GM21529 (cell line): ENCODE data around the gene PCDHGB5.
A peak's percentile ranks its signal among the peaks of the same experiment; 100 is the strongest.
"Not testable (repeated sequence)": the region's sequence is repeated elsewhere in the genome, so short reads cannot be mapped to it uniquely, and the experiment has no call there.

Experiments
- ATAC-seq: cut with Tn5 transposase; IDR thresholded peaks from one replicate; pipeline ENCODE4 v1.9.1; 2021; ENCODE audit not compliant: unreplicated experiment

The PCDHGB5 gene

GRCh38 chr5:141409598-141410306 is 12.0 kb downstream of the PCDHGB5 start:
- no peak for ATAC-seq

DNA sequence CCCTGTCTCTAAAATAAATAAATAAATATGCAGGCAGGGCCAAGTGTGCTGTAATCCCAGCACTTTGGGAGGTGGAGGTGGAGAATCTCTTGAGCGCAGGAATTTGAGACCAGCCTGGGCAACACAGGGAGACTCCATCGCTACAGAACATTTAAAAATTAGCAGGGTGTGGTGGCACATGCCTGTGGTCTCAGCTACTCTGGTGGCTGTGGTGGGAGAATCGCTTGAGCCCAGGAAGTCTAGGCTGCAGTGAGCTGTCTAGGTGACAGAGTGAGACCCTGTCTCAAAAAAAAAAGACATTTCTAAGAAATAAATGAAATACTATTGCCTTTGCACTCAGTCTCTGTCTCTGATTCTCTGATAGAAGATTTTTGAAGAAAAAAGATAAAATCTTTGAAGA is 13.8 kb downstream of the PCDHGB5 start:
- no peak for ATAC-seq

GRCh38 chr5:141412854-141413539 is 15.2 kb downstream of the PCDHGB5 start, which contains the start of gene PCDHGA10:
TSS of gene PCDHGA10 (plus strand) at chr5:141412987. CDS start at chr5:141413176, 189 bp downstream.
- ATAC-seq, result peak; percentile 68

DNA sequence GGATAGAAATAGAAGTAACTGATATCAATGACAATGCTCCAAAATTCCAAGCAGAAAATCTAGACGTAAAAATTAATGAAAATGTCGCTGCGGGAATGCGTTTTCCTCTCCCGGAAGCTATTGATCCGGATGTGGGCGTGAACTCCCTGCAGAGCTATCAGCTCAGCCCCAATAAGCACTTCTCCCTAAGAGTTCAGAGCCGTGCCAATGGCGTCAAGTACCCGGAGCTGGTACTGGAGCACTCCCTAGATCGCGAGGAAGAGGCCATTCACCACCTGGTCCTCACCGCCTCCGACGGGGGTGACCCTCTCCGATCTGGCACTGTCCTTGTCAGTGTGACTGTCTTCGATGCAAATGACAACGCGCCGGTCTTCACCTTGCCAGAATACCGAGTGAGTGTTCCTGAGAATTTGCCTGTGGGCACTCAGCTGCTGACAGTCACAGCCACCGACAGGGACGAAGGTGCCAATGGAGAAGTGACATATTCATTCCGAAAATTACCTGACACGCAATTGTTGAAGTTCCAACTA is 15.9 kb downstream of the PCDHGB5 start:
- ATAC-seq, result no peak

DNA sequence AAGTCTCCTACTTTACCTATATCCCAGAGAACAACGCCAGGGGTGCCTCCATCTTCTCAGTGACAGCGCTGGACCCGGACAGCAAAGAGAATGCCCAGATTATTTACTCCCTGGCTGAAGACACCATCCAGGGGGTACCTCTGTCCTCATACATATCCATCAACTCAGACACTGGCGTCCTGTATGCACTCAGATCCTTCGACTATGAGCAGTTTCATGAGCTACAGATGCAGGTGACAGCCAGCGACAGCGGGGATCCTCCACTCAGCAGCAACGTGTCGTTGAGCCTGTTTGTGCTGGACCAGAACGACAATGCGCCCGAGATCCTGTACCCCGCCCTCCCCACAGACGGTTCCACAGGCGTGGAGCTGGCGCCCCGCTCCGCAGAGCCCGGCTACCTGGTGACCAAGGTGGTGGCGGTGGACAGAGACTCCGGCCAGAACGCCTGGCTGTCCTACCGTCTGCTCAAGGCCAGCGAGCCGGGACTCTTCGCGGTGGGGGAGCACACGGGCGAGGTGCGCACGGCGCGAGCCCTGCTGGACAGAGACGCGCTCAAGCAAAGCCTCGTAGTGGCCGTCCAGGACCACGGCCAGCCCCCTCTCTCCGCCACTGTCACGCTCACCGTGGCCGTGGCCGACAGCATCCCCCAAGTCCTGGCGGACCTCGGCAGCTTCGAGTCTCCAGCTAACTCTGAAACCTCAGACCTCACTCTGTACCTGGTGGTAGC is 17.0 kb downstream of the PCDHGB5 start:
- ATAC-seq, result not testable (repeated sequence)

GRCh38 chr5:141415275-141415618 is 17.5 kb downstream of the PCDHGB5 start:
- ATAC-seq, result not testable (repeated sequence)

GRCh38 chr5:141417494-141418172 is 19.9 kb downstream of the PCDHGB5 start, which contains the start of gene PCDHGB7:
TSS of gene PCDHGB7 (plus strand) at chr5:141417677. CDS start at chr5:141417860, 183 bp downstream.
- ATAC-seq, result peak; percentile 73

GRCh38 chr5:141419074-141419880 is 21.5 kb downstream of the PCDHGB5 start:
- no peak for ATAC-seq

- ATAC-seq, result no peak
These were observed 23.2 kb downstream of the PCDHGB5 start, which contains the start of gene PCDHGA11 for GRCh38 chr5:141420855-141421488. TSS of gene PCDHGA11 (plus strand) at chr5:141421051. CDS start at chr5:141421228, 177 bp downstream.

GRCh38 chr5:141421489-141421855 is 23.7 kb downstream of the PCDHGB5 start:
- ATAC-seq, result no peak

GRCh38 chr5:141422742-141423291 is 25.1 kb downstream of the PCDHGB5 start:
- ATAC-seq, result no peak

GRCh38 chr5:141427783-141428426 is 30.2 kb downstream of the PCDHGB5 start:
- no peak for ATAC-seq

DNA sequence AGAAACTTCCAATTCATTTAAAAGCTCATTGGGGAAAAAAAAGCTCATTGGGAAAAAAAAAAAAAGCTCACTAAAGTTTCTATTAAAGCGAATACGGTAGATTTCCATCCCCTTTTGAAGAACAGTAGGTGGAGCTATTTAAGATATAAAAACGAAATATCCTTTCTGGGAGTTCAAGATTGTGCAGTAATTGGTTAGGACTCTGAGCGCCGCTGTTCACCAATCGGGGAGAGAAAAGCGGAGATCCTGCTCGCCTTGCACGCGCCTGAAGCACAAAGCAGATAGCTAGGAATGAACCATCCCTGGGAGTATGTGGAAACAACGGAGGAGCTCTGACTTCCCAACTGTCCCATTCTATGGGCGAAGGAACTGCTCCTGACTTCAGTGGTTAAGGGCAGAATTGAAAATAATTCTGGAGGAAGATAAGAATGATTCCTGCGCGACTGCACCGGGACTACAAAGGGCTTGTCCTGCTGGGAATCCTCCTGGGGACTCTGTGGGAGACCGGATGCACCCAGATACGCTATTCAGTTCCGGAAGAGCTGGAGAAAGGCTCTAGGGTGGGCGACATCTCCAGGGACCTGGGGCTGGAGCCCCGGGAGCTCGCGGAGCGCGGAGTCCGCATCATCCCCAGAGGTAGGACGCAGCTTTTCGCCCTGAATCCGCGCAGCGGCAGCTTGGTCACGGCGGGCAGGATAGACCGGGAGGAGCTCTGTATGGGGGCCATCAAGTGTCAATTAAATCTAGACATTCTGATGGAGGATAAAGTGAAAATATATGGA is 32.8 kb downstream of the PCDHGB5 start, which contains the start of gene PCDHGA12:
PCDHGA12 (plus strand) TSS at position 176 of the 782 bp plus-strand sequence; CDS start at position 429, 253 bp downstream.
- ATAC-seq, result peak; percentile 93

DNA sequence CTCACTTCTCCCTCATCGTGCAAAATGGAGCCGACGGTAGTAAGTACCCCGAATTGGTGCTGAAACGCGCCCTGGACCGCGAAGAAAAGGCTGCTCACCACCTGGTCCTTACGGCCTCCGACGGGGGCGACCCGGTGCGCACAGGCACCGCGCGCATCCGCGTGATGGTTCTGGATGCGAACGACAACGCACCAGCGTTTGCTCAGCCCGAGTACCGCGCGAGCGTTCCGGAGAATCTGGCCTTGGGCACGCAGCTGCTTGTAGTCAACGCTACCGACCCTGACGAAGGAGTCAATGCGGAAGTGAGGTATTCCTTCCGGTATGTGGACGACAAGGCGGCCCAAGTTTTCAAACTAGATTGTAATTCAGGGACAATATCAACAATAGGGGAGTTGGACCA is 33.5 kb downstream of the PCDHGB5 start:
- peak; percentile 32 for ATAC-seq

DNA sequence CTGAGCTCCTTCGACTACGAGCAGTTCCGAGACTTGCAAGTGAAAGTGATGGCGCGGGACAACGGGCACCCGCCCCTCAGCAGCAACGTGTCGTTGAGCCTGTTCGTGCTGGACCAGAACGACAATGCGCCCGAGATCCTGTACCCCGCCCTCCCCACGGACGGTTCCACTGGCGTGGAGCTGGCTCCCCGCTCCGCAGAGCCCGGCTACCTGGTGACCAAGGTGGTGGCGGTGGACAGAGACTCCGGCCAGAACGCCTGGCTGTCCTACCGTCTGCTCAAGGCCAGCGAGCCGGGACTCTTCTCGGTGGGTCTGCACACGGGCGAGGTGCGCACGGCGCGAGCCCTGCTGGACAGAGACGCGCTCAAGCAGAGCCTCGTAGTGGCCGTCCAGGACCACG is 34.6 kb downstream of the PCDHGB5 start:
- not testable (repeated sequence) for ATAC-seq

GRCh38 chr5:141432726-141433125 is 35.0 kb downstream of the PCDHGB5 start:
- ATAC-seq, result not testable (repeated sequence)

- no peak for ATAC-seq
These were observed 36.3 kb downstream of the PCDHGB5 start for GRCh38 chr5:141434006-141434405.

DNA sequence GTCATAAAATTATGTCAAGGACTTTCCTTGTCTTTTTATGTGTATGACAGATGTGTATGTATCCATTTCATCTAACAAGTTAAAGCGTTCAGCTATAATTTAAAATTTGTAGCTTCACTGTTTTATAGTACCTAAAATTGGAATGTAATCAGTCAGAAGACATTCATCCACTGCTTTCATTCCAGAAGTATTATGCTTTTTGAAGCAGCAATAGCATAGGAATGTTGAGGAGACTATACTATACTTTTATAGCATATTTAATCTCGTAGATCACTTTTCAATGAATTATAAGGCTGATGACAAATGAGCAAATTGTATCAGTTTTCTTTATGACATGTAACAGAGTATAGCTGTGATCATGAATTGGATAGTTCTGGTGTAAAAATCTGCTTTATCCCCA is 39.5 kb downstream of the PCDHGB5 start:
- ATAC-seq, result no peak
